Stimulated activated CD8-positive, alpha-beta memory T cell treated with anti-CD3 and anti-CD28 coated beads, Interleukin-7, amount 100 ng/mL, for 48 hours (primary cell): Measurements from ENCODE around the gene UBA1.

Experiments
- DNase-seq, 2 donors: peaks; one replicate each; pipeline ENCODE4 v3.0.0-alpha.2; 2020; ENCODE audit warnings: low read depth in 1 of 2; ENCODE audit errors: extremely low read depth in 1 of 2

The UBA1 gene

DNA sequence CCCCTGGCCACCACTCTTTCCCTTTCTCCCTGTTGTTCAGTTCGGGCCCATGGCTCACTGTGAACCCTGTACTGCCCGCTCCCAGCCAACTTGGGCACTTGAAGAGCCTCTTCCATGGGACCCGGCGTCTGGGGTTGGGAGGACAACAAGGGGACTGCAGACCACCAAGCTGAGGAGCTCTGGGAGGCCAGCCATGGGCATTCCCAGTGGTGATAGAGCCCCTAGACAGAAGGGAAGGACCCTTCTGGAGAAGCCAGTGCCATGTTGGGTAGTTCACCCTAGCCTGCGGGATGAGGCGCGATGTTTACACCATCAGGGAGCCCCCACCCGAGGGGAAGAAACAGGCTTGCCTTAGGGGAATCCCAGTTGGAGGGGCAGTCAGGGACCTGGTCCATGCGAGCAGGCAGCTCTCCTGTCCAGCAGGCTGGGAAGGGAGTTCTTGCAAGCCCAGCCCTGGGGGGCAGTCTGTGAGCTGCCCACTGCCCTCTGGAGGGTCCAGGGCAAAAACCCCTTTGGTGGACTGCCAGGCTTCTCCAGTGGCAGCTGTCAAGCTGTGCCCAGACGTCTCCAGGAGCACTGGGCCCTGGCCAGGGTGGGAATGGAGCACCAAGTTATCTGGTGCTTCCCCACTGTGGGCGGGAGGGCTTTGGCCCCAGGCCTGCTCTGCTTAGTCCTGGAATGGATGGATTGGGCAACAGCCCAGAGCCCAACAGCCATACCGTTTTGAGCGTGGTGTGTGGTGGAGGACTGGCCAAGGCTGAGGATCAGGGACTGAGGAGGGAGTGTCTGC is 23.7 kb upstream of the UBA1 start:
- DNase-seq: no peak

DNA sequence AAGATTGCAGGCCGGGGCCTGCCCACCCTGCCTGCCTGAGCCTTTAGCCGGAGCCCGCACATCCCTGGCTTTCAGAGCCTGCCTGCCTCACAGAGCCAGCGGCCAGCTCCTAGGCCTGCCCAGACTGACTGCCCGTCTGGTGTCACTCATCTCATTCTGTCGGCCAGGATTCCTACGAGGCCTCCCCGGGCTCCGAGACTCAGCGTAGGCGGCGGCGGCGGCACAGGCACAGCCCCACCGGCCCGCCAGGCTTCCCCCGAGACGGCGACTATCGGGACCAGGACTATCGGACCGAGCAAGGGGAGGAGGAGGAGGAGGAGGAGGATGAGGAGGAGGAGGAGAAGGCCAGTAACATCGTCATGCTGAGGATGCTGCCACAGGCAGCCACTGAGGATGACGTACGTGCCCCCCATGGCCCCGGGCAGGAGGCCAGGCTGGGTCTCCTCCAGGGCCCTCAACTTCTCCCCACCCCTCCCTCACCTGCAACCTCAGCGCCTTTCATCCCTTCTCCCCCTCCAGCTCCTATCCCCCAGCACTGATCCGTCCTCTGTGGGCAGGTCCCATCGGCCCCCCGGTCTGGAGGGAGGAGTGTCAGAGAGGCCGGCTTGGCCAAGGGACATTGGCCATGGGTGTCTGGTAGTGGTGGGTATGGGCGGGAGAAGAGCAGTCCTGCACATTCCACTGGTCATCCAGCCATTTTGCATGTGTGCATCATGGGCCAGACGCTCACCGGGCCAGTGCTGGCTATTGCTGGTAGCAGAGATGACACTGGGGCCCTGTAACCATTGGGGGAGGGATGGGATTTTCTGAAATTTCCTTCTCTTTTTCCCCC is 22.6 kb upstream of the UBA1 start:
- DNase-seq: no peak

DNA sequence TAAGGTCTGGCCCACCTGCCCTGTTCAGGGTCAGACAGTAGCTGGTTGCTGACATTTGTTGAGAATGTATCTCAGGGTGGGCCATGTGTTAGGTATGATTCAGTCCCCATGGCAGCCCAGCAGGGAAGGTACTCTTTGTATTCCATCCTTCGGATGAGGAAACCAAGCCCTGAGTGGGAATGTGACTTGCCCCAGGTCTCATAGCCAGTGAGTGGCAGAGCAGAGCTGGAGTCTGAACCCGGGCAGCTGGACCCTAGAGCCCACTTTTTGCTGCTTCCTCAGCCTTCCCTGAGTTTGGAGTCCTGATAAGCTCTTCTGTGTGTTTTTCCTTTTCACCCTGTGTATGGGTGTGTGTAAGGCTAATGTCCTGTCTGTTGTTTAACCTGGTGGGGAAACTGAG is 21.6 kb upstream of the UBA1 start:
- DNase-seq: no peak

DNA sequence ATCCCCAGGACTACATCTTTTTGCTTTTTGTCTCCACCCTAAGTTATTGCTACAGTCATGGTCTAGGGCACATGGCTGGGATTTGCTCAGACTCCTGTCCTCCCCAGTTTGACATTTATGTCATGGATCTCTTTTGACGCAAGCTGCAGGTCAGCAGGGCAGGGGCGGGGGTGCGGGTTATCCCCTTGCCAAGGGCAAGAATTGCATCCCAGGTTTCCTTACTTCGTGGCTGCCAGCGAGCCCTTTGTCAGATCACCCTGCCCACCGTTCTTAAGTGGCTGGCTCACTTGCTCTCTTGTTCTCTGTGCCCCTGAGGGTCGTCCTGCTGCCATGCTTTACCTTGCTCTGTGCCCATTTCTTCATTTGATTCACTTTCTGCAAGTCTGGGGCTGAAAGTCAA is 21.1 kb upstream of the UBA1 start:
- no peak for DNase-seq

DNA sequence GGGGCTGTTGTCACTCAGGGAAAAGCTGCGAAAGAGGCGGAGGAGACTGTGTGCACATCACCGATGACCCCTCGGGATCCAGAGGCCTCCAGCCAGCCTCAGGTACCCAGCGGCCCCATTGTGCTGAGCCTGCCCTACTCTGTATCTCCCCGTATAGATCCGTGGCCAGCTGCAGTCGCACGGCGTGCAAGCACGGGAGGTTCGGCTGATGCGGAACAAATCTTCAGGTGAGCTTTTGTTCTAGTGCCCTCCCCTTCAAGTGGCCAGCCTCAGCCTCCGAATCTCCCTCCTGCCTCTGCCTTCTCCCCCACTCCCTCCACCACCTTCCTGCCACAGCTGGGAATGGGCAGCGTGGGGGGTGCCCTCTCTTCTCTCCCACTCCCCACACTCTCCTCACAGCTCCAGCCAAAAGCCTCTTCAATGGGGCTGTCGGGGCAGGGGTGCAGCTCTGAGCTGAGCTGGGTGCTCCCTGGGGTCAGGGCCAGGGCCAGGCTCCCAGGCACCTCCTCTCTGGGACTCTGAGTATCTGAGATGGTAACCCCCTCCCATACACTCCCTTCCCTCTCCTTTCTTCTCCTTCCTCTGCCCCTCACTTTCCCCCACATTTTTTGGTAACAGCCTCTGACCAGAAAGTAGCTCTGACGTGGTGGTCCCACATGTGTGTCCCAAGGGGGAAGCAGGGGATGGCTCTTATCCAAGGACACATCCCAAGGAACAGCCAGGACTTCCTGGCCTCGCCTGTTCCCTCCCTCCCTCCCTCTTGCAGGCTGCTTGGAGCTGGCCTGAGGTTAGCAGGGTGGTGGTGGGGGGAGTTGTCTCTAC is 20.4 kb upstream of the UBA1 start:
- DNase-seq: no peak

DNA sequence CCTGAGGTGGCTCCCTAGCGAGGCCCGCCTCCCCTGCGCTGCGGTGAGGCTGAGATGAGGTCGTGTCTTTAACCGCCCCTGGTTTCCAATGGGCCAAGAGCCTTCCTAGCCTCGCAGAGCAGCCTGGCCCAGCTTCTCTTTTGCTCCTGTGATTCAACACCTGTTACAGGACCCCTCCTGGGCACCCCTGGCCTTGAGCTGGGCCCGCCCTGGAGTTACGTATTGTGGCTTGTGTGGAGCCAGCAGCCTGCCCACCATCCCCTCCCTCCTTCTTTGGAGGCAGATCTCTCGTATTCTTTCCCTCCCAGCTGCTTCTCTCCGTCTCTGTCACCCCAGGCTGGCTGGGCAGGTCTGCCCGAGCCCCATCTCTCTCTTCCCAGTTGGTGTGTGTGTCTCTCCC is 19.3 kb upstream of the UBA1 start:
- no peak for DNase-seq

DNA sequence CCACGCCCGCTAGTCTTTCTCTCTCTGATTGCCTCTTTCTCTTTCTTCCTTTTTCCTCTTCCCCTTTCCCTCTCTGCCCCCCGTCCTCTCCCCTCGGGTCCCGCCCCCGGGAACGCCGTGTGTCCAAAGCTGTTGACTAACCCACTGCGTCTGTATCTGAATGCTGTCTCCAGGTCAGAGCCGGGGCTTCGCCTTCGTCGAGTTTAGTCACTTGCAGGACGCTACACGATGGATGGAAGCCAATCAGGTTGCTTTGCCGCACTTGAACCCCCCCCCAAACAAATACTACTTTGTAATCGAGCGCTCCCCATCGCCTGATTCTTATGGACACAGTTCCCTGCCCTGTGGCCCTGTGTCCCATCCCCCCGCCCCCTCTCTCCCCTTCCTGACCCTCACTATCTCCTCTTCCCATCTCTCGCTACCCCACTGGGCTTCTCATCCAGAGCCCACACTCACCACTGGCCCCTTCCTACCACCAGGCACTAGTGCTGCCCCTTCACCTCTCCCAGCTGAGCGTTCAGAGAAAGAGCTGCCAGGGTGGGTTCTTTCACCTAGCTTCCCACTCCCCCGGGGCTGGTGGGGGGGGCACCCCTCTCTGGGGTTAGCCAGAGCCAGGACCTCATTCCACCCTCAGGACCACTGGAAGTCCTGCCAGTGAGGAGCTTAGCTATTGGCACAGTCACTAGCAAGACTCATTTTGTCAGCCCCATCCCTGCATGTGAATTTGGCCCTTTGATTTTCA is 18.6 kb upstream of the UBA1 start:
- no peak for DNase-seq

DNA sequence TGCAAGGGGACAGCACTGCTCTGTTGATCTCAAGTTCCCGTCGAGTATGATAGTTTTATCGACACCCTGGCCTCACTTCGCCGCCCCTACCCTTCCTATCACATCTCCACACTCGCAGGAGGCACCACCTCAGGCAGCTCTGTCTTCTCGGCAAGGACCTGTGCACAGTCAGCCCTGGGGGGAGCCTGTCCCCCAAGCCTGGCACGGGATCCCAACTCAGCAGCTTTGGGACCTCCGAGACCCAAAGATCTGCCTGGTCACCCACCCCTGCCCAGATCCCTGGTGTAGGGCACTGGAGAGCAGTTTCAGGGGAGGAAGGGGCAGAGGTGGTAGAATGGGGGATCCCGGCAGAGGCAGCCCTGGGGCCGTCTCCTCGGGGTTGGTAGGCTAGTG is 18.0 kb upstream of the UBA1 start:
- no peak for DNase-seq

DNA sequence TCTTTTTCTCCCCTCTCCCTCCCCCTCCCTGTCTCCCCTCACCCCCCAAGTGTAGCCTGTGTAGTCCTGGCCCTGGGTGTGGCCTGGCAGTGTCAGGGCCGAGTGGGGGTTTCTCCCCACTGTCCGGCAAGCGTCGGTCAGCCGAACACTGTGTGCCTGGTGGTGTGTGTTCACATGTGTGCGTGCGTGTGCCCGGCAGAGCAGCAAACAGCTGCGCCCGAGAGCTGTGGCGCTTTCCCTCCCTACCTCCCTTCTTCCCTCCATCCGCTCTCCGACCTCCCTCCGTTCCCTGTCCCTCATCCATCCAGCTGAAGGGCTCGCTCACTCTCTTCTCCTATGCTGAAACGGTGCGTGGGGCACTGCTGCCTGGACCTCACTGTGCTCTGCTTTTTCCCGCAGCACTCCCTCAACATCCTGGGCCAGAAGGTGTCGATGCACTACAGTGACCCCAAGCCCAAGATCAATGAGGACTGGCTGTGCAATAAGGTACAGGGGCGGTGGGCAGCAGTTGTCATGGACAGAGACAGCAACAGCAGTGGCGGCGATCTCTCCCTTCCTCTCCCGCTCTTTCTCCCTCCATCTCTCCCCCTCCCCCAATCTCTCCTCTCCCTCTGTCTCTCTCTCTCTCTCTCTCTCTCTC is 17.4 kb upstream of the UBA1 start:
- no peak for DNase-seq

DNA sequence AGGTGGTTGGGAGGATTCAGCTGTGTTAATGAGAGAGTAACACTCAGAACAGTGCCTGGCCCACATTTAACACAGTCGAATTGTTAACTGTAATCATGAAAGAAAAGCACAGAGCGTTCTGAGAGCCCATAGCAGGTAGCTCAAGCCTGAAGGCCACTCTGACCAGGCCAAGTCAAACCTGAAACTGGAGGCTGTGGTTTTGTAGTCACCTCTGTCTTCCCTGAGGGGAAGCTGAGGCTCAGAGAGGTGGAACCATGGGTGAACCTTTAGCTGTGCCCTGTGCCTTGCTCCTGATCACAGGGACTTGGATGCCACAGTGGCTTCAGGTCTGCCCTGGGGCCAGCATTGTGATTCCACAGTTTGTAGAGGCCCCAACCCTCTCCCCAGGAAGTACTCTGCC is 16.6 kb upstream of the UBA1 start:
- DNase-seq: no peak

DNA sequence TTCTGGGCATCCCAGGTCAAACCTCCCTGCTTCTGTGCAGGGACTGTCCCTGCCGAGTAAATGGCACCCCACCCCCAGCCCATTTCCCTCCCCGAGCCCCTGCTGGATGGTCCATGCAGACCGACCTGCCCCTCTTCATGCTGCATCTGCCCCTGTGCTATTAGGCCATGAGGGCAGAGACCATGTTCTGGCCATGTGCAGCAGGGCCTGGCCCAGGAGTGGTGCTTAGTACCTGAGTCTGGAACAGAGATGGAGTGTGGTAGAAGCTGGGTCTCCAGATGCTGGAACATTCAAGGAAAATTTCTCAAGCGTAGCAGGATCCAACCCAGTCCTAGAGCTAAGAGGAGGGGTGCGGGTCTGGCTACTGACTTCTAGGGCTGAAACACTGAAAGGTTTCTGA is 15.3 kb upstream of the UBA1 start:
- DNase-seq: no peak

DNA sequence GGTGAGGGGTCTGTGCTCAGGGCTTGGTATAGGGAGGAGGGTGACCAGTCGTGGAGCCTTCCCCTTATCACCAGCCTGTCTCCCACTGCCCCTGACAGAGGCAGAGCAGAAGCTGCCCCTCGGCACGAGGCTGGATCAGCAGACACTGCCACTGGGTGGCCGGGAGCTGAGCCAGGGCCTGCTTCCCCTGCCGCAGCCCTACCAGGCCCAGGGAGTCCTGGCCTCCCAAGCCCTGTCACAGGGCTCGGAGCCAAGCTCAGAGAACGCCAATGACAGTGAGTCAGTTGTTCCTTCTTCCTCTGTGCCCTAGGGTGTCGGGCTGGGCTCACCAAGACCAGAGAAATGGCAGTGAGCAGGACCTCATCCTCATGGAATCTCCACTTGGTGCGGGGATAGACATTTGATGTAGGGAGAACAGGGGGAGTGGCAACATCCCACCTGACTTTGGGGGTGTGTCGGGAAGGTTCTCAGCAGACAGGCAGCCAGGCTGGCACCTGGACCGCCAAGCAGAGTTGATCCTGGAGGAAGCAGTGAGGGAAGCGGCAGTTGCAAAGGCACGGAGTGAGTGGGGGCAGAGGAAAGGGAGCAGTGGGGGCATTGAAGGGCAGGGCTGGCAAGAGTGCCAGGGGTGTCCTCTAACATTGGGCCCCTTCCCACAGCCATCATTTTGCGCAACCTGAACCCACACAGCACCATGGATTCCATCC is 14.3 kb upstream of the UBA1 start:
- DNase-seq: no peak

DNA sequence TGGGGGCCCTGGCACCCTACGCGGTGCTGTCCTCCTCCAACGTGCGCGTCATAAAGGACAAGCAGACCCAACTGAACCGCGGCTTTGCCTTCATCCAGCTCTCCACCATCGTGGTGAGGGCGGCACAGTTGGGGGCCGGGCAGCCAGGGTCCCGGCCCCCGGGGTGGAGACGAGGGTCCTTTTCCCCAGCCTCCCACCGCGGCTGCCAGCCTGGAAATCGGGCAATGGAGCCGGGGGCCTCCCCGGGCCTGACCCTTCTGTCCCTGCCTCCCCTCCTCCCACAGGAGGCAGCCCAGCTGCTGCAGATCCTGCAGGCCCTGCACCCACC is 13.7 kb upstream of the UBA1 start:
- DNase-seq: no peak

DNA sequence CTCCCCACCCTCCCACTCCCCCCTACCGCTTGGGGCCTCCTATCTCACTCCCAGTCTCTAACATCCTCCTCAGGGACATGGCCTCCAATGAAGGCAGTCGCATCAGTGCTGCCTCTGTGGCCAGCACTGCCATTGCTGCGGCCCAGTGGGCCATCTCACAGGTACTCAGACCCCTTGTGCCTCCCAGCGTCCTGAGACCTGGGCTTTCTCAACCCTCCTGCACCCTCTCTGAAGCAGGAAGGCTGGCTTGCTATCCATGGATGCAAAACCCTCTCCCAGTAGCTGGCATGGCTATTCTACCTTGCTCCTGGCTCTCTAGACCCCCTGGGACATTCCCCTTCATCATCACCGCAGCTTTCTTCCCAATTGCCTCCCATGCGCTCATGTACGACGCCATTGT is 13.3 kb upstream of the UBA1 start:
- no peak for DNase-seq

DNA sequence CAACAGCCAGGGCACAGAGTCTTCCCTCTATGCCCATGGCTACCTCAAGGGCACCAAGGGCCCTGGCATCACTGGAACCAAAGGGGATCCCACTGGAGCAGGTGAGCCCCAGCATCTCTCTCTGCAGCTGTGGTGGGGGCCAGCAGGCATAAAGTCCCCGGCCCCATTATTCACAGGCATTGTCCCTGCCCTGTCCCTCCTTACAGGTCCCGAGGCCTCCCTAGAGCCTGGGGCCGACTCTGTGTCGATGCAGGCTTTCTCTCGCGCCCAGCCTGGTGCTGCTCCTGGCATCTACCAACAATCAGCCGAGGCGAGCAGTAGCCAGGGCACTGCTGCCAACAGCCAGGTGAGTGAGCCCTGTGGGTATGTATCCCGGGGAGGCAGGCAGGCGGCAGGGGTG is 12.3 kb upstream of the UBA1 start:
- DNase-seq: no peak

DNA sequence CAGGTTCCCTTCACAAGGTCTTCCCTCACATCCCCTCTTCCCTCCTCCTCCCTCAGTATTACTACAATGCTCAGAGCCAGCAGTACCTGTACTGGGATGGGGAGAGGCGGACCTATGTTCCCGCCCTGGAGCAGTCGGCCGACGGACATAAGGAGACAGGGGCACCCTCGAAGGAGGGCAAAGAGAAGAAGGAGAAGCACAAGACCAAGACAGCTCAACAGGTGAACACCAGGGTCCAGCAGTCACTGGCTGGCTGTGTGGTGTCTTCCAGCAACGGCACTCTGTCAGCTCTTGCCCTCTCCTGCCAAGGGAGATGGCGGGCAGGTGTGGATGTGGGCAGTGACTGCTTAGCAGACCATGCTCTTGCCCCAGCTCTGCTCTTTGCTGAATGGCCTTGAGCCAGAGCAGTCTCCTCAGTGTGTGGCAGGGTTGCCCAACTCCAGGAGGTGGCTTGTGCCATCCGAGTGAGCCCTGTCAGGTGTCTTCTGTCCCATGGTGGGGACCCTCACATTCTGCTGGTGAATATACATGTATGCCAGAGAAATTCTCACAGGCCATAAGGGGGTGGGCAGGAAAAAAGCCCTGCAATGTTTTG is 11.4 kb upstream of the UBA1 start:
- DNase-seq: no peak

DNA sequence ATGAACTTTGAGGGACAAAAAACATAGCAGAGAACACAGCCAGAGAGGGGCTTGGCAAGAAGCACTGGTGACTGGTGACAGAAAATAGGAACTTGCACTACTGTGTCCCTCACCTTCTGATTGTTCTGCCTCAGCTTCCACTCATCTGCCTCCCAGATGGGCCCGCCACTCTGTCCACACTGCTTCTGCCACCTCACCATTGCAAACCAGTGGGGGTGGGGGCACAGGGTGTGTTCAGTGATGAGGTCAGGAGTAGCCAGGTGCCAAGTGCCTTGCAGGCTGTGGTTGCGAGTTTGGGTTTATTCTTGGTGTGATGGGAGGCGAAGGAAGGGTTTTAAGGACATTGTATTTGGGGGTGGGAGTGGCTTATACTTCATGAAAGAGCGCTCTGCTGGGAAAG is 9.1 kb upstream of the UBA1 start:
- DNase-seq: no peak

DNA sequence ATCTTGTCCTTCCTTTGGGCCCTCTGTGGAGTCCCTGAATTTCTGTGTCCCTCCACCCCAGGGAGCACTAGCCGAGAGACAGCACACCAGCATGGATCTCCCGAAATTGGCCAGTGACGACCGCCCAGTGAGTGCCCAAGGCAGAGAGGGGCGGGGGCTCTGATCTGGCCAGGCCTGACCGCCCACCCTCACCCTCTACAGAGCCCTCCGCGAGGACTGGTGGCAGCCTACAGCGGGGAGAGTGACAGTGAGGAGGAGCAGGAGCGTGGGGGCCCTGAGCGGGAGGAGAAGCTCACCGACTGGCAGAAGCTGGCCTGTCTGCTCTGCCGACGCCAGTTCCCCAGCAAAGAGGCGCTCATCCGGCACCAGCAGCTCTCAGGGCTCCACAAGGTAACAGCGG is 8.4 kb upstream of the UBA1 start:
- DNase-seq: no peak

DNA sequence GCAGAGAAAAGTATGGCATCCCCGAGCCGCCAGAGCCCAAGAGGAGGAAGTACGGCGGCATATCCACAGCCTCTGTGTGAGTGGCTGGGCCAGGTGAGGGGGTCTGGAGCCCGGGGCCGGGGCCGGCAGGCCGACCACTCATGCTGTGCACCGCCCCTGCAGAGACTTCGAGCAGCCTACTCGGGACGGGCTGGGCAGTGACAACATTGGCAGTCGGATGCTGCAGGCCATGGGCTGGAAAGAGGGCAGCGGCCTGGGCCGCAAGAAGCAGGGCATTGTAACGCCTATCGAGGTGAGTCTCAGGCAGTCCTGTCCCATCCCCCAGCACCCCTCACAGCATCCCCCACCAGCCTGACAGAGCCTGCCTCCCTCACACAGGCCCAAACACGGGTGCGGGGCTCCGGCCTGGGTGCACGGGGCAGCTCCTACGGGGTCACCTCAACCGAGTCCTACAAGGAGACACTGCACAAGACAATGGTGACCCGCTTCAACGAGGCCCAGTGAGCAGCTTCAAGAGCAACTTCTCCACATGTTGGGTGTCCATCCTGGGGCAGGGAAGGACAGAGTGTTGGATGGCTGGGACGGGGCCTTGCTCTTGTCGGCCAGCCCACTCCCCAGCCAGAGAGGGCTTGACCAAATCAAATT is 7.4 kb upstream of the UBA1 start:
- DNase-seq: no peak
